ENCODE measurements around the gene PDGFC.

DNA sequence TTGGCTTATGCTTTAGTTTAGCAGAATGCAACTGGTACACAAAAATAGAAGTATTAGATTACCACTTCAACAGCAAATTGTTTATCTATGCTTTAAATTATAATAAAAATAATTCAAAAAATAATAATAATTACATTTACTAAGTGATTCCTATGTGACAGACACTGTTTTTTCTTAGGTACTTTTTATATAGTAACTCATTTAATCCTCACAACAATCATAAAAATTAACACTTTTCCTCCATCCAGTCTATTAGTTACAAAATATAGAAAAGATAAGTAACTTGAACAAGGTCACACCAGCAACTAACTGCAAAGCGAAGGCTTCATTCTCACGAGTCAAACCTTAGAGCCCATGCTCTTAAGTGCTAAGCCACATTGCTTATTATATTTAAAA is 155.2 kb downstream of the PDGFC start:
- no peak for TF ChIP-seq CTCF (IDR thresholded peaks at IDR 0.05)
- TF ChIP-seq POLR2A (IDR thresholded peaks at IDR 0.05) = no peak
- no peak for TF ChIP-seq EP300 (IDR thresholded peaks at IDR 0.05)

Data from gastroesophageal sphincter (tissue), 3 donors.